GM18526 (cell line): ENCODE results near the gene LONRF3.

ENCODE experiments used
- POLR2A ChIP-seq: IDR thresholded peaks from 3 replicates; pipeline ENCODE4 v1.6.1; 2011; ENCODE audit not compliant: insufficient read length; ENCODE audit errors: extremely low read depth

Gene LONRF3

DNA sequence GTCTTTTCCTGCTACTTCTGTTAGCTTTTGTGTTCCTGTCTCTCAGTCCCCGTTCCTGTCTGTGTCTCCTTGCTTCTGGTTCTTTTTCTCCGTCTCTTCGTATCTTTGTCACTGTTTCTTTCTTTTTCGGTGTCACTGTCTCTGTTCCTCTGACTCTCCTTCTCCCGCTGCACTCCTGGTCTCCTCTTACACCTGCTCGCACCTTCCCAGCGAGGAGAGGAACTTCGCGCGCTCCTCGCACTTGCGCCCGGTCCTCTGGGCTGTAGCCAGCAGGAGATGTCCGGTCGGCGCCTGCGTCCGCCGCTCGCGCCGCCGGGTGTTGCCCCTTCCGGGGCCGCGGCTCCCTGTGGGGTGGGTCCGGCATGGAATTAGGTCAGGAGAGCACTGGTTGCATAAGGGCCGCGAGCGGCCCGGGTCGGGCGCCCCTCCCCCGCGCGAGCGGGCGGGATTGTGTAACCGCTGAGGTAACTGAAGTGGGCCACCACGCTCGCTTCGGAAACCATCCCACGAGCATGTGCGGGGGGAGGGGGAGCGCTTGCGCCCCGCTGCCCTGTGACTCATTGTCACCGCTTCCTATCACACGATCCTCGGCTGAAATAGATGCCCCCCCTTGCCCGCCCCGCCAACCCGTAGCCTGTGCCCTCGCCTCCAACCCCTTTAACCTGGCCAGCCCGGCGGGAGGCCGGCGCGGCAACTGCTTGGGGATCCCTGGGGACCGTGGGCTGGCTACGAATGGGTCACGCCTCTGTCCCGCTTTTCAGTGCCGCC is 1.6 kb downstream of the LONRF3 start:
- no peak for TF ChIP-seq POLR2A

- TF ChIP-seq POLR2A = no peak
Measured at GRCh38 chrX:118976599-118977340, 2.4 kb downstream of the LONRF3 start.

GRCh38 chrX:118977424-118977823 is 3.0 kb downstream of the LONRF3 start:
- TF ChIP-seq POLR2A = no peak

- TF ChIP-seq POLR2A = no peak
Measured at GRCh38 chrX:118978451-118978850, 4.0 kb downstream of the LONRF3 start.

- TF ChIP-seq POLR2A = no peak
Measured at GRCh38 chrX:118980761-118981160, 6.3 kb downstream of the LONRF3 start.

- no peak for TF ChIP-seq POLR2A
Measured at GRCh38 chrX:118983513-118983912, 9.1 kb downstream of the LONRF3 start.

DNA sequence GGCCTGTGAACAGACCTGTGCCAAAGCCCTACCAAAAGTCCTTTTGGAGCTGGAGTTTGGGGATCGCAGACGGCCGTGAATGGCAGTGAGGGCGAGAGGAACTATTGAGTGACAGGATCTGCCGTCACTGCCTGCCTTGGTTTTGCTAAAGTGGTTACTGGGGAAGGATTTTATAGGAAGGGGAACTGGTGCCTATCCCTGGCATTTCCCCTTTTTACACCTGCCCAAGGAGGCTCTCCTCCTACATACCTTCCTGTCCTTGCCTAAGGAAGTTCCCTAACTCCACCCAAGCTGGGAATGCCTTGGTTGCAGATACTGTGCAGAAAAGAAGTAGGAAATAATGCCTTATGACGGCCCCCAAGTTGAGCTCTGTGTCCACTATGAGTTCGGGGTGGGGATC is 14.5 kb downstream of the LONRF3 start:
- TF ChIP-seq POLR2A = no peak

GRCh38 chrX:118989886-118990285 is 15.5 kb downstream of the LONRF3 start:
- no peak for TF ChIP-seq POLR2A

DNA sequence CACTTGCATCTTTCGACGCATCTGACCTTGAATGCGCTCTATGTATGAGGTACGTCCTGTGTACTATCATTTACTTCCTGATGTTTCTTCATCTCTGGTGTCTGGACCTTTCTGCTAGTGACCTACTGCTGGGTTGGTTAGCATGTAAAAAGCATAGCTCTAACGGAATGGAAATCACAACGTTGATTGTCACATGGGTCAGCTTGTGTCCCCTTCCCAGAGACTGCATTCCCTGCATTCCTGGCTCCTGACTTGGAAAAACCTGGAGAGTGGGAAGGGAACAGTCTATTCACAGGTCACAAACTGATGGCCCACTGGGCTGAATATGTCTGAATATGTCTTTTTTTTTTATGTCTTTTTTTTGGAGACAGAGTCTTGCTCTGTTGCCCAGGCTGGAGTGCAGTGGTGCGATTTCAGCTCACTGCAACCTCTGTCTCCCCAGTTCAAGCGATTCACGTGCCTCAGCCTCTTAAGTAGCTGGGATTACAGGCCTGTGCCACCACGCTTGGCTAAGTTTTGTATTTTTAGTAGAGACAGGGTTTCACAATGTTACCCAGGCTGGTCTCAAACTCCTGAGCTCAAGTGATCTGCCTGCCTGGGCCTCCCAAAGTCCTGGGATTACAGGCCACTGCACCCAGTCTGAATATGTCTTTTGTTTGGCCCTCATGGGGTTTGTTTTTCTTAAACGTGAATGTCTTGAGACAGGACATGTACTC is 16.3 kb downstream of the LONRF3 start:
- no peak for TF ChIP-seq POLR2A

DNA sequence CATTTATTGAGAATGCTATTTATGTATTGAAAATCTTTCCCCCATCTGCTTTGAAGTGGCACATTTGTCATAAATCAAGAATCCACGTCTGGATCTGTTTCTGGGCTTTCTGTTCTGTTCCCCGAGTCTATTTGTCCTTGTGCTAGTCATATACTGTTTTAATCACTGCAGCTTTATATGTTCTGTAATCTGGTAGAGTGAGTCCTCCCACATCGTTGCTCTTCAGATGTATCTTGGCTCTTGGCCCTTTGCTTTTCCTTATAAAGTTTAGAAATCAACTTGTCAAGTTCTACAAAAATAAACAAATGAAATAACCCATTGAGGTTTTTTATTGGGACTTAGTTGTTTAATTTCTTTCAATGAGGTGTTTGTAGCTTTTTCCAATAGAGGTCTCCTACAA is 29.0 kb downstream of the LONRF3 start:
- no peak for TF ChIP-seq POLR2A

GRCh38 chrX:119004920-119005524 is 30.6 kb downstream of the LONRF3 start:
- no peak for TF ChIP-seq POLR2A

DNA sequence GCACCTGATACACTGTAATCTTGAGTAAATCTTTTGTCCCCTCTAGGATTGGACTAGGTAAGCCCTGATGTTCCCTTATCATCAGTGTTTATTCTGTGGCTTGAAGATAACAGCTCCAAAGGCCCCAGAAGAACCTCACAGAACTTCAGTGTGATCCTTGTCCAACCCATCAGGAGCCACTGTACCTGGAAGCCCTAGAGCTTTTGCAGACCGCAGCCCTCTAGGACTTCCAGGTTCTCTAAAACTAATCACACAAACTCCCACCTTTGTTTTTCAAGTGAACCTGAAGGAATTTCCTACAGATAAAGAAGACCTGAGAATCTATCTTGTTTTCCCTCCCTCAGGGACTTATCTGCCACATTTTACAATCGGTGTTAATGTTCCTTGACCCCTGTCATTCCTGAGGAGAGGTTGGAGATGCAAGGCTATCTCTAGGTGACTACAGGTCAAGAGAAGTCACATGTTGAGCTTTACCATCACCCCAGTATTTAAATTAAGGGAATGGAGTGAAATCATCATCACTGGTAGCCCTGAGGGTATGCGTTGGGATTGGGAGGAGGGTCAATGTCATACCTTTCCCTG is 32.9 kb downstream of the LONRF3 start:
- no peak for TF ChIP-seq POLR2A

DNA sequence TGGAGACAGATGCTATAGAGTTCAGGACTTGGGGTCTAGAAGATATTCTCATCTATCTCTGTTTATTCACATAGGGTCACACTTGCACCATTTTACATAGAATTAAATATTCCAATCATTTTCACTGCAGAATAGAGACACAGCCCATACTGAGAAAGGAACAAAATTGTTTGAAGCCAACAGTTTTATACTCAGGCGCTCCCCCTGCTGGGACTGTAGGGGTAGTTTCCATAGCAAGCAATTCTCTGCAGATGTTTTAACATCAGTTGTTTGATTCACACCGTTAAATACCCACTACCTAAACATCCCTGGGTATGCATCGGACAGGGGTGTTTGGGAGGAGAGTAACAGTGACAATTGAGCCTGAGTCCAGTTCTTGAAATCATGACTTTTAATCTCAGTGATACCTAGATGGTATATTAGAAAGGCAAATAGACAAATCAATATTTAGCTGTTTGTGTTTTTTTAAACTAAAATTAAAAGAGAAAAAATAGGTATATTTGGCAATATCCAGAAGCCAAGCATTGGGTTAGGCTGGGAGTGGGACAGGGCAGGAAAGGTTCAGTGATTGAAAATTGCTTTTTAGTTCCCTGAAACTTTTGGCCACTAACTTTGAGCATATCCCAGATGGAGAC is 33.8 kb downstream of the LONRF3 start:
- TF ChIP-seq POLR2A = no peak

DNA sequence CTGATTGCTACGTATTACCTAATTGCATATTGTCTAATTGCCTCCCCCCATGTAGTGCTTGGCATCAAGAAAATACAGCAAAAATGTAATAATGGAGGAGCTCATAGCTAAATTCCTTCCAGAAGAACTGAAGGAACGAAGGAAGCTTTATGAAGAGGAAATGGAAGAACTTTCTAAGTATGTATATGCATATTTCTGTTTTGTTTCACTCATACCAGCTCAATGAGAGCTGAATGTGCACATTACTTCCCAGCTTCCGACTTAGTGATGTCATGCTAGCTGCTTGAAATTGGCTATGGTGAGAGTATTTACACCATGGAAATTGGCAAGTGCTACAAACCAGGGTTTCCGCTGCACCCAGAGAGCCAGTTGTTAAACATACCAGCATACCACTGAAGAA is 34.7 kb downstream of the LONRF3 start:
- TF ChIP-seq POLR2A = no peak

GRCh38 chrX:119010491-119010890 is 36.1 kb downstream of the LONRF3 start:
- no peak for TF ChIP-seq POLR2A
